MCF 10A (cell line): Measurements from ENCODE around the gene DHRS2. TPM values are rescaled to one million over a fixed set of nuclear protein-coding genes. Genes with fewer than 3 reads are reported as not detected.
"Not testable (repeated sequence)": the region's sequence is repeated elsewhere in the genome, so short reads cannot be mapped to it uniquely, and the experiment has no call there.

Experiments used
- BruUV-seq: library from RNA; stranded (reverse); fragments of 400-500 nt; replicated peaks from 2 replicates; lab custom pipeline; 2021; lab: Mats Ljungman, UMichigan
- CTCF ChIA-PET: fragments of 300-600 bp; sonication (Branson Sonifier 250); formaldehyde crosslinking; extraction: SDS; loops from one replicate; lab custom pipeline; 2021; ENCODE audit warnings: antibody characterized with exemption, inconsistent platforms; lab: Yijun Ruan, JAX
- POLR2A ChIA-PET: fragments of 300-600, 350-650 bp; sonication (Branson Sonifier 250); formaldehyde crosslinking; extraction: SDS; loops from one replicate; lab custom pipeline; 2020; ENCODE audit warnings: antibody characterized with exemption, inconsistent platforms; lab: Yijun Ruan, JAX
- DNase-seq: peaks from one replicate; pipeline ENCODE4 v3.0.0-alpha.2; 2018; ENCODE audit not compliant: unreplicated experiment
- H3K27ac Mint-ChIP-seq: one replicate; pipeline ENCODE4 v1.8.0; 2022; ENCODE audit warnings: mild to moderate bottlenecking, low read depth, mixed read lengths; ENCODE audit not compliant: unreplicated experiment
- H3K27me3 Mint-ChIP-seq: one replicate; pipeline ENCODE4 v1.8.0; 2022; ENCODE audit warnings: mixed read lengths; ENCODE audit not compliant: insufficient read depth, unreplicated experiment
- H3K36me3 Mint-ChIP-seq: one replicate; pipeline ENCODE4 v1.8.0; 2022; ENCODE audit warnings: mild to moderate bottlenecking, moderate library complexity, mixed read lengths; ENCODE audit not compliant: insufficient read depth, unreplicated experiment
- H3K4me1 Mint-ChIP-seq: one replicate; pipeline ENCODE4 v1.8.0; 2022; ENCODE audit warnings: mixed read lengths; ENCODE audit not compliant: insufficient read depth, unreplicated experiment
- H3K4me3 Mint-ChIP-seq: one replicate; pipeline ENCODE4 v1.8.0; 2022; ENCODE audit warnings: mild to moderate bottlenecking, moderate library complexity, mixed read lengths; ENCODE audit not compliant: unreplicated experiment
- H3K9me3 Mint-ChIP-seq: one replicate; pipeline ENCODE4 v1.8.0; 2022; ENCODE audit warnings: mixed read lengths; ENCODE audit not compliant: unreplicated experiment
- CTCF ChIP-seq: fragments of 200-600 bp; IDR thresholded peaks from one replicate; pipeline ENCODE4 v1.8.0; 2022; ENCODE audit warnings: antibody characterized with exemption, mild to moderate bottlenecking; ENCODE audit not compliant: unreplicated experiment
- intact Hi-C: fragments of 100-400 bp; cut with micrococcal nuclease; formaldehyde crosslinking; loops from 2 replicates; pipeline ENCODE4 v1.14.1; 2022
- total RNA-seq: library from RNA; stranded (reverse); gene quantifications from 2 replicates; pipeline ENCODE4 v1.2.3, GENCODE V29; 2022

The DHRS2 gene
- total RNA-seq, 1 experiment from 2014 or later: 1.1 TPM

GRCh38 chr14:23590198-23590597 is 46.0 kb upstream of the DHRS2 start:
- Mint-ChIP-seq H3K27ac (no peak overlapping the region), H3K27me3 (no peaks in the 10 kb centered on the region), H3K4me1 (no peaks in the 10 kb centered on the region), H3K9me3 (peaks cover 10% of the 10 kb centered on the region), H3K36me3 (no peaks in the 10 kb centered on the region), H3K4me3 (no peak overlapping the region)
- intact Hi-C loops: no loop called here
- no peak for DNase-seq
- no peak for TF ChIP-seq CTCF
- no TSS peak for BruUV-seq
- ChIA-PET CTCF (interaction anchor here (0.5 to 4.6 kb wide), 15 partner anchors 11 to 340 kb away, joined by 3 to 45 read pairs (median 3); partner anchors contain the start of gene DHRS2), POLR2A (interaction anchor here (2.1 kb wide), 1 partner anchor 42 kb away, joined by 11 read pairs; no protein-coding TSS in a partner anchor)

GRCh38 chr14:23594191-23594590 is 42.0 kb upstream of the DHRS2 start:
- peaks cover 12% of the 10 kb centered on the region for H3K27me3 Mint-ChIP-seq
- intact Hi-C loops, DNase-seq, H3K9me3 Mint-ChIP-seq, H3K27ac Mint-ChIP-seq, BruUV-seq, H3K36me3 Mint-ChIP-seq, POLR2A ChIA-PET, H3K4me1 Mint-ChIP-seq, H3K4me3 Mint-ChIP-seq: not testable (repeated sequence)
- CTCF ChIA-PET: interaction anchor here (0.6 to 1.4 kb wide), 4 partner anchors 13 to 318 kb away, joined by 3 to 5 read pairs (median 4); no protein-coding TSS in a partner anchor

GRCh38 chr14:23600322-23600707 is 35.8 kb upstream of the DHRS2 start:
- no peak for DNase-seq
- intact Hi-C loops: no loop called here
- Mint-ChIP-seq H3K27ac (no peak overlapping the region), H3K4me1 (no peaks in the 10 kb centered on the region), H3K36me3 (no peaks in the 10 kb centered on the region), H3K9me3 (no peaks in the 10 kb centered on the region), H3K27me3 (peaks cover 11% of the 10 kb centered on the region), H3K4me3 (no peak overlapping the region)
- no peak for TF ChIP-seq CTCF
- ChIA-PET CTCF (interaction anchor here (0.8 to 2.4 kb wide), 4 partner anchors 11 to 330 kb away, joined by 3 to 5 read pairs (median 4); no protein-coding TSS in a partner anchor), POLR2A (no interaction called here)
- no TSS peak for BruUV-seq

GRCh38 chr14:23600806-23601205 is 35.4 kb upstream of the DHRS2 start:
- no TSS peak for BruUV-seq
- intact Hi-C loops: no loop called here
- no peaks in the 10 kb centered on the region for H3K36me3 Mint-ChIP-seq

More at GRCh38 chr14:23600806-23601205, 35.4 kb upstream of the DHRS2 start:
- no peak for DNase-seq
- no peak overlapping the region for H3K4me3 Mint-ChIP-seq
- no peaks in the 10 kb centered on the region for H3K4me1 Mint-ChIP-seq
- ChIA-PET POLR2A (no interaction called here), CTCF (interaction anchor here (0.7 to 2.4 kb wide), 4 partner anchors 10 to 330 kb away, joined by 3 to 5 read pairs (median 3); no protein-coding TSS in a partner anchor)
- H3K27me3 Mint-ChIP-seq: peaks cover 7% of the 10 kb centered on the region
- H3K27ac Mint-ChIP-seq: no peak overlapping the region
- H3K9me3 Mint-ChIP-seq: no peaks in the 10 kb centered on the region
- no peak for TF ChIP-seq CTCF
